Measurements from ENCODE around the gene OR2A42.
"Not testable (repeated sequence)": the region's sequence is repeated elsewhere in the genome, so short reads cannot be mapped to it uniquely, and the experiment has no call there.

OR2A42 gene

GRCh38 chr7:144255471-144255897 lies 16.1 kb upstream of the OR2A42 start:
- no peak overlapping the region for H3K27ac ChIP-seq (ENCODE audit: low read length)
- no peaks in the 10 kb centered on the region for H3K27me3 ChIP-seq (ENCODE audit: low read depth, low read length)
- H3K4me3 ChIP-seq (ENCODE audit: low read depth in 1 of 2, low read length in 2 of 2) = no peak overlapping the region
- no peaks in the 10 kb centered on the region for H3K36me3 ChIP-seq (ENCODE audit: control insufficient read depth in 1 of 2, insufficient read depth in 2 of 2, low read length in 2 of 2)
- H3K9me3 ChIP-seq (ENCODE audit: control insufficient read depth in 1 of 2, low read length in 2 of 2) = no peaks in the 10 kb centered on the region
- no peaks in the 10 kb centered on the region for H3K4me1 ChIP-seq (ENCODE audit: control insufficient read depth in 1 of 2, insufficient read depth in 2 of 2, low read length in 2 of 2)

DNA sequence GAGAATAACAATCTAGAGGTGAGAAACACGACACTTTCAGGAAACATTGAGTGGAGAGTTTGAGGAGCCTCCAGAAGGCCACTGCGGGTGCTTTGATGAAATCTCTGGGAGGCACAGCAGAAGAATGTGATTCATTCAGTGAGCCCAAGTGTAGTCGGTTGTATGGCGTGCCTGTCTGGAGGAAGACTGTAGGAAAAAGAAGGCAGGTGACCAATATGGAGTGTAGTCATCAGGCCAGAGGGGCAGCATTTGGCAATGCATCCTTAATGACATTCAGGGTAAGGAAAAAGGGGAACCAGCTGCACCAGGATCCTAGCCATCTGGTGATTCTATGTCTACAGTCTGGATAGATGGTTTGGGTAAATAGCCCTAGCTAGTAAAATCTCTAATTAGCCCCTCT lies 12.9 kb upstream of the OR2A42 start:
- not testable (repeated sequence) for H3K9me3 ChIP-seq (ENCODE audit: control insufficient read depth in 1 of 2, low read length in 2 of 2); H3K27me3 ChIP-seq (ENCODE audit: low read depth, low read length); H3K4me1 ChIP-seq (ENCODE audit: control insufficient read depth in 1 of 2, insufficient read depth in 2 of 2, low read length in 2 of 2); H3K27ac ChIP-seq (ENCODE audit: low read length); H3K4me3 ChIP-seq (ENCODE audit: low read depth in 1 of 2, low read length in 2 of 2); H3K36me3 ChIP-seq (ENCODE audit: control insufficient read depth in 1 of 2, insufficient read depth in 2 of 2, low read length in 2 of 2)

DNA sequence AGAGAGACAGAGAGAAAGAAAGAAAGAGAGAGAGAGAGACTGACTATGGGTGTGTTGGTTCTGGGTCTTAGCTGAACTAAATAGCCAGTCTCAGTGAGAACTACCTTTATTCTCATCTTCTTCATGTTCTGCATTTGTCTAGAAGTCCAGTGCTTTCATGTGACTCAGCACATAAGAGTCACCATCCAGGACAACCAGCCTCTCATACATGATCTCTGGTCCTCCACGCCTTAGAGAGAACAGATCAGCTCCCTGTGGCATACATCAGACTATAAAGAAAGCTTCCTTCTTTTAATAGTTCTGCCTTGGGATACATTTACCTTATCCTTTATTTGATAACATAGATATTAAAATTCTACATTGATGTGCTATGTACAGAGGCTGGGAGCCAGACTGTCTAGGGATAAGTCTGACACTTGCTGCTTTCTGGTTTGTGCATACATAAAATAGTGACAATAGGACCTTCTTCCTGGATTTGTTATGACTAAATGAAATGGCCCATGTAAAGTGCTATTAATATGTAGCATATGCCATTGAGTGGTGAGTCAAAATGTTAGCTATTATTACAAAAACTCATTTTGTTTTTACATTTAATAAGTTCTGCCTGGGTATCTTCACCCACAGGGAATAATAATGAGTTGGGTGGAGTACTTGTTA lies 8.4 kb upstream of the OR2A42 start:
- H3K36me3 ChIP-seq (ENCODE audit: control insufficient read depth in 1 of 2, insufficient read depth in 2 of 2, low read length in 2 of 2); H3K9me3 ChIP-seq (ENCODE audit: control insufficient read depth in 1 of 2, low read length in 2 of 2); H3K4me1 ChIP-seq (ENCODE audit: control insufficient read depth in 1 of 2, insufficient read depth in 2 of 2, low read length in 2 of 2); H3K4me3 ChIP-seq (ENCODE audit: low read depth in 1 of 2, low read length in 2 of 2); H3K27ac ChIP-seq (ENCODE audit: low read length); H3K27me3 ChIP-seq (ENCODE audit: low read depth, low read length): not testable (repeated sequence)

- not testable (repeated sequence) for H3K4me3 ChIP-seq (ENCODE audit: low read depth in 1 of 2, low read length in 2 of 2); H3K27ac ChIP-seq (ENCODE audit: low read length); H3K27me3 ChIP-seq (ENCODE audit: low read depth, low read length); H3K9me3 ChIP-seq (ENCODE audit: control insufficient read depth in 1 of 2, low read length in 2 of 2); H3K36me3 ChIP-seq (ENCODE audit: control insufficient read depth in 1 of 2, insufficient read depth in 2 of 2, low read length in 2 of 2); H3K4me1 ChIP-seq (ENCODE audit: control insufficient read depth in 1 of 2, insufficient read depth in 2 of 2, low read length in 2 of 2)
Observed at GRCh38 chr7:144246967-144247366, 7.6 kb upstream of the OR2A42 start.

GRCh38 chr7:144245372-144245771 lies 6.0 kb upstream of the OR2A42 start:
- not testable (repeated sequence) for H3K27ac ChIP-seq (ENCODE audit: low read length); H3K27me3 ChIP-seq (ENCODE audit: low read depth, low read length); H3K4me3 ChIP-seq (ENCODE audit: low read depth in 1 of 2, low read length in 2 of 2); H3K4me1 ChIP-seq (ENCODE audit: control insufficient read depth in 1 of 2, insufficient read depth in 2 of 2, low read length in 2 of 2); H3K9me3 ChIP-seq (ENCODE audit: control insufficient read depth in 1 of 2, low read length in 2 of 2); H3K36me3 ChIP-seq (ENCODE audit: control insufficient read depth in 1 of 2, insufficient read depth in 2 of 2, low read length in 2 of 2)

- H3K27me3 ChIP-seq (ENCODE audit: low read depth, low read length); H3K4me3 ChIP-seq (ENCODE audit: low read depth in 1 of 2, low read length in 2 of 2); H3K4me1 ChIP-seq (ENCODE audit: control insufficient read depth in 1 of 2, insufficient read depth in 2 of 2, low read length in 2 of 2); H3K36me3 ChIP-seq (ENCODE audit: control insufficient read depth in 1 of 2, insufficient read depth in 2 of 2, low read length in 2 of 2); H3K27ac ChIP-seq (ENCODE audit: low read length); H3K9me3 ChIP-seq (ENCODE audit: control insufficient read depth in 1 of 2, low read length in 2 of 2): not testable (repeated sequence)
Observed at GRCh38 chr7:144238530-144239082, 799 bp downstream of the OR2A42 start.

- not testable (repeated sequence) for H3K27ac ChIP-seq (ENCODE audit: low read length); H3K9me3 ChIP-seq (ENCODE audit: control insufficient read depth in 1 of 2, low read length in 2 of 2); H3K4me3 ChIP-seq (ENCODE audit: low read depth in 1 of 2, low read length in 2 of 2); H3K27me3 ChIP-seq (ENCODE audit: low read depth, low read length); H3K4me1 ChIP-seq (ENCODE audit: control insufficient read depth in 1 of 2, insufficient read depth in 2 of 2, low read length in 2 of 2); H3K36me3 ChIP-seq (ENCODE audit: control insufficient read depth in 1 of 2, insufficient read depth in 2 of 2, low read length in 2 of 2)
Observed at GRCh38 chr7:144233039-144233438, 6.4 kb downstream of the OR2A42 start.

GRCh38 chr7:144231027-144231426 lies 8.4 kb downstream of the OR2A42 start:
- H3K27ac ChIP-seq (ENCODE audit: low read length) = not testable (repeated sequence)

GRCh38 chr7:144228810-144229209 lies 10.6 kb downstream of the OR2A42 start:
- not testable (repeated sequence) for H3K9me3 ChIP-seq (ENCODE audit: control insufficient read depth in 1 of 2, low read length in 2 of 2); H3K4me3 ChIP-seq (ENCODE audit: low read depth in 1 of 2, low read length in 2 of 2); H3K27ac ChIP-seq (ENCODE audit: low read length); H3K27me3 ChIP-seq (ENCODE audit: low read depth, low read length); H3K4me1 ChIP-seq (ENCODE audit: control insufficient read depth in 1 of 2, insufficient read depth in 2 of 2, low read length in 2 of 2); H3K36me3 ChIP-seq (ENCODE audit: control insufficient read depth in 1 of 2, insufficient read depth in 2 of 2, low read length in 2 of 2)

More at GRCh38 chr7:144231027-144231426, 8.4 kb downstream of the OR2A42 start:
- H3K9me3 ChIP-seq (ENCODE audit: control insufficient read depth in 1 of 2, low read length in 2 of 2); H3K27me3 ChIP-seq (ENCODE audit: low read depth, low read length); H3K4me1 ChIP-seq (ENCODE audit: control insufficient read depth in 1 of 2, insufficient read depth in 2 of 2, low read length in 2 of 2); H3K4me3 ChIP-seq (ENCODE audit: low read depth in 1 of 2, low read length in 2 of 2); H3K36me3 ChIP-seq (ENCODE audit: control insufficient read depth in 1 of 2, insufficient read depth in 2 of 2, low read length in 2 of 2): not testable (repeated sequence)

GRCh38 chr7:144226866-144227265 lies 12.5 kb downstream of the OR2A42 start:
- not testable (repeated sequence) for H3K27ac ChIP-seq (ENCODE audit: low read length); H3K36me3 ChIP-seq (ENCODE audit: control insufficient read depth in 1 of 2, insufficient read depth in 2 of 2, low read length in 2 of 2); H3K9me3 ChIP-seq (ENCODE audit: control insufficient read depth in 1 of 2, low read length in 2 of 2); H3K4me3 ChIP-seq (ENCODE audit: low read depth in 1 of 2, low read length in 2 of 2); H3K4me1 ChIP-seq (ENCODE audit: control insufficient read depth in 1 of 2, insufficient read depth in 2 of 2, low read length in 2 of 2); H3K27me3 ChIP-seq (ENCODE audit: low read depth, low read length)

DNA sequence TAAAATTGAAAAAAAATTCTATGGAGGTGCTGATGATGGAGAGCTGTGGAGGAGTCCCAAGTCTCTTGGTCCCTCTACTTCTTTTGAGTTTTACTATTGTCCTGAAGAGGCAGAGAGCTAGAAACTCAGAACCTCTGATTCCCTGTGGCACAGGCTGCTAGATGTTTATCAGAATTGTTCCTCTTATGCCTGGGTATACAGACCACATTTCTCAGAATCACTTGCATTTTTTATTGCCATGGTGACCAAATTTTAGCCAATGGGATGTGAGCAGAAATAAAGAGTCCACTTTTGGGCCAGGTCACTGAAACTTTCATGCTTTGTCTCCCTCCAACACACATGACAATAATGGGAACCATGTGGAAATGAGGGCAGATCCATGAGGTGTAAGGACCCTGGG lies 15.7 kb downstream of the OR2A42 start:
- H3K27ac ChIP-seq (ENCODE audit: low read length); H3K27me3 ChIP-seq (ENCODE audit: low read depth, low read length); H3K9me3 ChIP-seq (ENCODE audit: control insufficient read depth in 1 of 2, low read length in 2 of 2); H3K4me3 ChIP-seq (ENCODE audit: low read depth in 1 of 2, low read length in 2 of 2); H3K36me3 ChIP-seq (ENCODE audit: control insufficient read depth in 1 of 2, insufficient read depth in 2 of 2, low read length in 2 of 2); H3K4me1 ChIP-seq (ENCODE audit: control insufficient read depth in 1 of 2, insufficient read depth in 2 of 2, low read length in 2 of 2): not testable (repeated sequence)

DNA sequence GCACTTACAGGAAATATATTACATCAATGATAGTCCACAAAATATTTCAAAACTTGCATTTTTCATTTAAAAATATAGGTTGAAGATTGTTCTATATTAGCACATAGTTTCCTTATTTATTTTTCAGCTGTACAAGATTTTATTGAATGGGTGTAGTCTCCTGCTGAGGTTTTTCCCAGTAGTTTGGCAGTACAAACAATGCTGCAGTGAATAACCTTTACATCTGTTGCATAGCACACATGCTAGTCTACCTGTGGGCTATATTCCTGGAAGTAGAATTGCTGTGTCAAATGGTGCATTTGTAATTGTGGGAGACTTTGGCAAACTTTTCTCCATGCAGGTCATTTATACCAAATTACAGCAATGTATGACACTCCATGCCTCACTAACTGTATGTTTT lies 18.9 kb downstream of the OR2A42 start:
- not testable (repeated sequence) for H3K4me3 ChIP-seq (ENCODE audit: low read depth in 1 of 2, low read length in 2 of 2); H3K36me3 ChIP-seq (ENCODE audit: control insufficient read depth in 1 of 2, insufficient read depth in 2 of 2, low read length in 2 of 2); H3K4me1 ChIP-seq (ENCODE audit: control insufficient read depth in 1 of 2, insufficient read depth in 2 of 2, low read length in 2 of 2); H3K9me3 ChIP-seq (ENCODE audit: control insufficient read depth in 1 of 2, low read length in 2 of 2); H3K27me3 ChIP-seq (ENCODE audit: low read depth, low read length); H3K27ac ChIP-seq (ENCODE audit: low read length)

Measured in muscle layer of duodenum (tissue), 2 donors.